Type B pancreatic cell (in vitro differentiated cells): ENCODE data around the gene RBM4B. TPM values are rescaled to one million over a fixed set of nuclear protein-coding genes. Genes with fewer than 3 reads are reported as not detected.

ENCODE experiments used
- DNase-seq: peaks from one replicate; pipeline ENCODE4 v3.0.0; 2021; ENCODE audit warnings: mixed read lengths; ENCODE audit not compliant: unreplicated experiment; ENCODE audit errors: extremely low spot score
- H3K27ac Mint-ChIP-seq: 2 replicates; pipeline ENCODE4 v1.8.0; 2021; ENCODE audit warnings: mild to moderate bottlenecking, mixed read lengths
- H3K27me3 Mint-ChIP-seq: 2 replicates; pipeline ENCODE4 v1.8.0; 2021; ENCODE audit warnings: mixed read lengths
- H3K36me3 Mint-ChIP-seq: 2 replicates; pipeline ENCODE4 v1.8.0; 2021; ENCODE audit warnings: mixed read lengths
- H3K4me1 Mint-ChIP-seq: one replicate; pipeline ENCODE4 v1.8.0; 2021; ENCODE audit warnings: mixed read lengths; ENCODE audit not compliant: unreplicated experiment
- H3K4me3 Mint-ChIP-seq: 2 replicates; pipeline ENCODE4 v1.8.0; 2021; ENCODE audit warnings: mild to moderate bottlenecking, mixed read lengths
- H3K9me3 Mint-ChIP-seq: 2 replicates; pipeline ENCODE4 v1.8.0; 2021; ENCODE audit warnings: mixed read lengths
- CTCF ChIP-seq: fragments of 200-600 bp; sonication (generic); conservative IDR thresholded peaks from 2 replicates; pipeline ENCODE4 v1.5.0; 2021; ENCODE audit warnings: antibody characterized with exemption, mild to moderate bottlenecking
- total RNA-seq: library from RNA; stranded (reverse); gene quantifications from 2 replicates; pipeline ENCODE4 v1.2.1, GENCODE V29; 2021; ENCODE audit warnings: low replicate concordance

The RBM4B gene
- total RNA-seq, 1 donor from 2014 or later: 49.1 TPM

GRCh38 chr11:66718320-66718971, 40.8 kb upstream of the RBM4B start:
- H3K9me3 Mint-ChIP-seq: no peaks in the 10 kb centered on the region
- peak overlapping the region; percentile 98 for H3K27ac Mint-ChIP-seq
- TF ChIP-seq CTCF: peak; percentile 19
- peaks cover 29% of the 10 kb centered on the region for H3K4me1 Mint-ChIP-seq
- DNase-seq: no peak
- H3K4me3 Mint-ChIP-seq: peak overlapping the region; percentile 87
- H3K27me3 Mint-ChIP-seq: no peaks in the 10 kb centered on the region
- peaks cover 8% of the 10 kb centered on the region for H3K36me3 Mint-ChIP-seq

- peak overlapping the region; percentile 98 for H3K27ac Mint-ChIP-seq
- peak overlapping the region; percentile 87 for H3K4me3 Mint-ChIP-seq
- H3K36me3 Mint-ChIP-seq: peaks cover 10% of the 10 kb centered on the region
- H3K4me1 Mint-ChIP-seq: peaks cover 23% of the 10 kb centered on the region
- TF ChIP-seq CTCF: no peak
- H3K9me3 Mint-ChIP-seq: no peaks in the 10 kb centered on the region
- no peak for DNase-seq
- H3K27me3 Mint-ChIP-seq: no peaks in the 10 kb centered on the region
These were observed 40.2 kb upstream of the RBM4B start for GRCh38 chr11:66717925-66718319.

- Mint-ChIP-seq H3K4me3 (peak overlapping the region; percentile 87), H3K27me3 (no peaks in the 10 kb centered on the region)
- no peak for TF ChIP-seq CTCF
These were observed 39.3 kb upstream of the RBM4B start for GRCh38 chr11:66716996-66717395.

GRCh38 chr11:66715346-66716085, 37.8 kb upstream of the RBM4B start:
- TF ChIP-seq CTCF: no peak
- peak overlapping the region; percentile 59 for H3K27ac Mint-ChIP-seq
- no peaks in the 10 kb centered on the region for H3K27me3 Mint-ChIP-seq
- H3K4me1 Mint-ChIP-seq: peaks cover 8% of the 10 kb centered on the region
- H3K9me3 Mint-ChIP-seq: no peaks in the 10 kb centered on the region
- no peak for DNase-seq
- H3K4me3 Mint-ChIP-seq: no peak overlapping the region
- H3K36me3 Mint-ChIP-seq: peaks cover 13% of the 10 kb centered on the region

More at GRCh38 chr11:66716996-66717395, 39.3 kb upstream of the RBM4B start:
- peaks cover 20% of the 10 kb centered on the region for H3K4me1 Mint-ChIP-seq
- no peaks in the 10 kb centered on the region for H3K9me3 Mint-ChIP-seq
- no peak for DNase-seq
- peak overlapping the region; percentile 98 for H3K27ac Mint-ChIP-seq
- H3K36me3 Mint-ChIP-seq: peaks cover 10% of the 10 kb centered on the region

GRCh38 chr11:66713746-66714480, 36.2 kb upstream of the RBM4B start:
- H3K27me3 Mint-ChIP-seq: no peaks in the 10 kb centered on the region
- no peak for TF ChIP-seq CTCF
- no peak for DNase-seq
- H3K4me3 Mint-ChIP-seq: no peak overlapping the region
- peaks cover 13% of the 10 kb centered on the region for H3K36me3 Mint-ChIP-seq
- no peaks in the 10 kb centered on the region for H3K4me1 Mint-ChIP-seq
- H3K9me3 Mint-ChIP-seq: no peaks in the 10 kb centered on the region
- H3K27ac Mint-ChIP-seq: peak overlapping the region; percentile 22
